OCI-LY1 (cell line): ENCODE results near the gene RCBTB1.

Experiments
- H2AFZ ChIP-seq: fragments of 200-600 bp; sonication (generic), shearing (Covaris generic); 2 replicates; pipeline ENCODE4 v1.6.0; 2014; ENCODE audit warnings: antibody characterized with exemption, mild to moderate bottlenecking, low read length
- H3F3A ChIP-seq: fragments of 200-600 bp; sonication (generic), shearing (Covaris generic); 2 replicates; pipeline ENCODE4 v1.6.0; 2014; ENCODE audit warnings: mild to moderate bottlenecking, antibody characterized with exemption, low read length, moderate library complexity; ENCODE audit not compliant: insufficient read depth
- H3K27ac ChIP-seq: fragments of 200-600 bp; sonication (generic); 2 replicates; pipeline ENCODE4 v1.5.1; 2014; ENCODE audit warnings: low read length, mixed run types, mild to moderate bottlenecking, low read depth; ENCODE audit not compliant: poor library complexity, severe bottlenecking
- H3K27me3 ChIP-seq: fragments of 200-600 bp; sonication (generic); 2 replicates; pipeline ENCODE4 v1.6.0; 2014; ENCODE audit warnings: antibody characterized with exemption, mild to moderate bottlenecking, low read length, moderate library complexity; ENCODE audit not compliant: insufficient read depth
- H3K36me3 ChIP-seq: fragments of 200-600 bp; sonication (generic); 2 replicates; pipeline ENCODE4 v1.6.1; 2014; ENCODE audit warnings: mild to moderate bottlenecking, antibody characterized with exemption, low read length, moderate library complexity, mixed read lengths; ENCODE audit not compliant: insufficient read depth
- H3K4me1 ChIP-seq: fragments of 200-600 bp; sonication (generic); 2 replicates; pipeline ENCODE4 v1.5.1; 2014; ENCODE audit warnings: mild to moderate bottlenecking, low read length, moderate library complexity; ENCODE audit not compliant: insufficient read depth, severe bottlenecking
- H3K4me2 ChIP-seq: fragments of 200-600 bp; sonication (generic), shearing (Covaris generic); 2 replicates; pipeline ENCODE4 v1.6.1; 2014; ENCODE audit warnings: low read length
- H3K4me3 ChIP-seq: fragments of 200-600 bp; sonication (generic); 2 replicates; pipeline ENCODE4 v1.5.1; 2014; ENCODE audit warnings: low read length, low read depth, mild to moderate bottlenecking, mixed read lengths; ENCODE audit not compliant: poor library complexity, severe bottlenecking
- H3K79me2 ChIP-seq: fragments of 200-600 bp; shearing (Covaris generic); 2 replicates; pipeline ENCODE4 v1.6.1; 2016; ENCODE audit warnings: mixed run types, low read length, mixed read lengths; ENCODE audit not compliant: insufficient read depth
- H3K9ac ChIP-seq: fragments of 200-600 bp; sonication (generic), shearing (Covaris generic); 2 replicates; pipeline ENCODE4 v1.6.1; 2014; ENCODE audit warnings: mild to moderate bottlenecking, low read length, mixed read lengths
- H3K9me2 ChIP-seq: fragments of 200-600 bp; sonication (generic), shearing (Covaris generic); 2 replicates; pipeline ENCODE4 v1.6.1; 2014; ENCODE audit warnings: low read depth, mild to moderate bottlenecking, low read length, mixed read lengths
- H3K9me3 ChIP-seq: fragments of 200-600 bp; shearing (Covaris generic); 2 replicates; pipeline ENCODE4 v1.6.1; 2014; ENCODE audit warnings: low read length, mixed read lengths
- H4K20me1 ChIP-seq: fragments of 200-600 bp; sonication (generic), shearing (Covaris generic); 2 replicates; pipeline ENCODE4 v1.6.0; 2016; ENCODE audit warnings: mild to moderate bottlenecking, low read length; ENCODE audit not compliant: insufficient read depth
- EZH2 ChIP-seq: fragments of 200-600 bp; sonication (generic), shearing (Covaris generic); IDR thresholded peaks from 2 replicates; pipeline ENCODE4 v1.8.0; 2017; ENCODE audit warnings: borderline replicate concordance, mixed run types, mild to moderate bottlenecking, antibody characterized with exemption, low read length, moderate library complexity, mixed read lengths
- TF ChIP-seq, protein P1 (sequence below): fragments of 200-600 bp; sonication (generic), shearing (Covaris generic); IDR thresholded peaks from 2 replicates; pipeline ENCODE4 v1.5.1; 2017; ENCODE audit warnings: mild to moderate bottlenecking, antibody characterized with exemption, low read length, moderate library complexity, mixed read lengths

RCBTB1 gene

GRCh38 chr13:49539746-49540145 is 45.6 kb downstream of the RCBTB1 start:
- Histone ChIP-seq H3K4me1 (peaks cover 54% of the 10 kb centered on the region), H3K9ac (no peak overlapping the region; the same call in 1 of the 2 replicates), H3F3A (no peaks in the 10 kb centered on the region), H3K4me2 (peak overlapping the region; percentile 69; the same call in 1 of the 2 replicates), H4K20me1 (no peaks in the 10 kb centered on the region), H2AFZ (no peak overlapping the region), H3K27me3 (no peaks in the 10 kb centered on the region), H3K27ac (peak overlapping the region; percentile 76), H3K9me3 (no peaks in the 10 kb centered on the region), H3K4me3 (no peak overlapping the region), H3K79me2 (no peaks in the 10 kb centered on the region), H3K36me3 (peaks cover 75% of the 10 kb centered on the region), H3K9me2 (no peaks in the 10 kb centered on the region)
- TF ChIP-seq, protein P1, sequence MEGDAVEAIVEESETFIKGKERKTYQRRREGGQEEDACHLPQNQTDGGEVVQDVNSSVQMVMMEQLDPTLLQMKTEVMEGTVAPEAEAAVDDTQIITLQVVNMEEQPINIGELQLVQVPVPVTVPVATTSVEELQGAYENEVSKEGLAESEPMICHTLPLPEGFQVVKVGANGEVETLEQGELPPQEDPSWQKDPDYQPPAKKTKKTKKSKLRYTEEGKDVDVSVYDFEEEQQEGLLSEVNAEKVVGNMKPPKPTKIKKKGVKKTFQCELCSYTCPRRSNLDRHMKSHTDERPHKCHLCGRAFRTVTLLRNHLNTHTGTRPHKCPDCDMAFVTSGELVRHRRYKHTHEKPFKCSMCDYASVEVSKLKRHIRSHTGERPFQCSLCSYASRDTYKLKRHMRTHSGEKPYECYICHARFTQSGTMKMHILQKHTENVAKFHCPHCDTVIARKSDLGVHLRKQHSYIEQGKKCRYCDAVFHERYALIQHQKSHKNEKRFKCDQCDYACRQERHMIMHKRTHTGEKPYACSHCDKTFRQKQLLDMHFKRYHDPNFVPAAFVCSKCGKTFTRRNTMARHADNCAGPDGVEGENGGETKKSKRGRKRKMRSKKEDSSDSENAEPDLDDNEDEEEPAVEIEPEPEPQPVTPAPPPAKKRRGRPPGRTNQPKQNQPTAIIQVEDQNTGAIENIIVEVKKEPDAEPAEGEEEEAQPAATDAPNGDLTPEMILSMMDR: no peak
- TF ChIP-seq EZH2: no peak

- Histone ChIP-seq H3K9ac (peak overlapping the region; percentile 21; the same call in 1 of the 2 replicates), H3K27me3 (no peaks in the 10 kb centered on the region), H3K9me2 (no peaks in the 10 kb centered on the region), H3K27ac (peak overlapping the region; percentile 76), H3K4me1 (peaks cover 59% of the 10 kb centered on the region), H3K4me2 (no peak overlapping the region; the same call in 1 of the 2 replicates), H3K79me2 (no peaks in the 10 kb centered on the region), H3K4me3 (no peak overlapping the region), H2AFZ (no peak overlapping the region), H3F3A (no peaks in the 10 kb centered on the region), H3K9me3 (no peaks in the 10 kb centered on the region), H3K36me3 (peaks cover 71% of the 10 kb centered on the region), H4K20me1 (no peaks in the 10 kb centered on the region)
- TF ChIP-seq EZH2: no peak
- TF ChIP-seq, protein P1: no peak
These were observed 46.0 kb downstream of the RCBTB1 start for GRCh38 chr13:49539313-49539712.

DNA sequence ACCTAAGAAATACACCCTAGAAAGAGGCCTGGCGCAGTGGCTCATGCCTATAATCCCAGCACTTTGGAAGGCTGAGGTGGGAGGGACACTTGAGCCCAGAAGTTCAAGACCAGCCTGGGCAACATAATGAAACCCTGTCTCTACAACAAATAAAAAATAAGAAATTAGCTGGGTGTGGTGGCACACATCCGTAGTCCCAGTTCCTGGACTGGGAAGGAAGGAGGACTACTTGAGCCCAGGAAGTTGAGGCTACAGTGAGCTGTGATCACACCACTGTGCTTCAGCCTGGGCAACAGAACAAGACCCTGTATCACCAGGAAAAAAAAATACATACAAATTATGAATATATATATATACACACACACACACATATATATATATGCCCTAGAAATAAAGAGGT is 47.0 kb downstream of the RCBTB1 start:
- Histone ChIP-seq H4K20me1 (no peaks in the 10 kb centered on the region), H3K4me1 (peaks cover 68% of the 10 kb centered on the region), H3K9me2 (no peaks in the 10 kb centered on the region), H3K9ac (no peak overlapping the region), H3F3A (no peaks in the 10 kb centered on the region), H3K36me3 (peaks cover 68% of the 10 kb centered on the region), H3K27me3 (no peaks in the 10 kb centered on the region), H3K79me2 (no peaks in the 10 kb centered on the region), H3K9me3 (no peaks in the 10 kb centered on the region), H3K4me3 (no peak overlapping the region), H3K4me2 (no peak overlapping the region), H3K27ac (peak overlapping the region; percentile 93), H2AFZ (no peak overlapping the region)
- no peak for TF ChIP-seq EZH2
